ENCODE data around the gene PPARA. TPM values are rescaled to one million over a fixed set of nuclear protein-coding genes. Genes with fewer than 3 reads are reported as not detected.
A peak's percentile ranks its signal among the peaks of the same experiment; 100 is the strongest.

Gene PPARA
- total RNA-seq, 1 experiment from 2014 or later, result 10.7 TPM

- ATAC-seq, result no peak
- CTCF ChIA-PET, result no interaction called here
Measured at GRCh38 chr22:46272196-46272595, 121.9 kb downstream of the PPARA start.

DNA sequence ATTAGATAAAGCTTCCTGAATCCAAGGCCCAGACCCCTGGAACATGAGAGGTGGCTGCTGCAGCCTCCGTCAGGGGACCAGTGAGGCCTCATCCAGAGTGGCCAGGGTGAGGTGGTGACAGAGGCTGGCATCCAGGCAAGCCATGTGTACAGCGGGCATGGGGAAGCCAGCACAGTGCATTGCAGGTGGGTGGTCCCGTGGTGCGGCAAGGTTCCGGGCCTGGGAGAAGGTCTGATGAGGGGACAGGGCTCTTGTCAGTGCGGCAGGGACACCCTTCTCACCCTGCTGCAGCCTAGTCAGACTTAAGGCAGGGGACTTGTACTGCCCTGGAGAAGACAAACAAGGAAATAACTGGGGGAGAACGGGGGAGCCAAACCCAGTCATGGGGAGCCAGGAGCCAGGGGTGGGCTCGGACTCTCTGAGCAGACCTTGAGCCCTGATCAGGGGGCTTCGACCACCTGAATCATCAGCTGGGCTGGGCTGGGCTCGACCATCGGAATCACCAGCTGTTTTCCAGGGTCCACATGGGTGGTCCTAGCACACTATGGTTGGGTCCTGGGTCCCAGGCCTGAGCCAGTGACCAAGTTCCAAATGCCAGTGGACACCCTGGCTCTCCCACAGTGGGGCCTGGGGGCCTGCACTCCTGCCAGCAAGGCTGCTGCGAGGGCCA, 122.6 kb downstream of the PPARA start:
- CTCF ChIA-PET, result no interaction called here
- TF ChIP-seq CTCF (IDR thresholded peaks at IDR 0.05) (no peak), POLR2AphosphoS5 (IDR thresholded peaks at IDR 0.05; ENCODE audit: low read depth, low read length) (no peak), TCF7L2 (IDR thresholded peaks at IDR 0.05; ENCODE audit: low read depth, low read length) (no peak), SIN3A (IDR thresholded peaks at IDR 0.05; ENCODE audit: borderline replicate concordance, insufficient read depth, low read depth, low read length) (no peak)
- TF ChIP-seq, protein P1, sequence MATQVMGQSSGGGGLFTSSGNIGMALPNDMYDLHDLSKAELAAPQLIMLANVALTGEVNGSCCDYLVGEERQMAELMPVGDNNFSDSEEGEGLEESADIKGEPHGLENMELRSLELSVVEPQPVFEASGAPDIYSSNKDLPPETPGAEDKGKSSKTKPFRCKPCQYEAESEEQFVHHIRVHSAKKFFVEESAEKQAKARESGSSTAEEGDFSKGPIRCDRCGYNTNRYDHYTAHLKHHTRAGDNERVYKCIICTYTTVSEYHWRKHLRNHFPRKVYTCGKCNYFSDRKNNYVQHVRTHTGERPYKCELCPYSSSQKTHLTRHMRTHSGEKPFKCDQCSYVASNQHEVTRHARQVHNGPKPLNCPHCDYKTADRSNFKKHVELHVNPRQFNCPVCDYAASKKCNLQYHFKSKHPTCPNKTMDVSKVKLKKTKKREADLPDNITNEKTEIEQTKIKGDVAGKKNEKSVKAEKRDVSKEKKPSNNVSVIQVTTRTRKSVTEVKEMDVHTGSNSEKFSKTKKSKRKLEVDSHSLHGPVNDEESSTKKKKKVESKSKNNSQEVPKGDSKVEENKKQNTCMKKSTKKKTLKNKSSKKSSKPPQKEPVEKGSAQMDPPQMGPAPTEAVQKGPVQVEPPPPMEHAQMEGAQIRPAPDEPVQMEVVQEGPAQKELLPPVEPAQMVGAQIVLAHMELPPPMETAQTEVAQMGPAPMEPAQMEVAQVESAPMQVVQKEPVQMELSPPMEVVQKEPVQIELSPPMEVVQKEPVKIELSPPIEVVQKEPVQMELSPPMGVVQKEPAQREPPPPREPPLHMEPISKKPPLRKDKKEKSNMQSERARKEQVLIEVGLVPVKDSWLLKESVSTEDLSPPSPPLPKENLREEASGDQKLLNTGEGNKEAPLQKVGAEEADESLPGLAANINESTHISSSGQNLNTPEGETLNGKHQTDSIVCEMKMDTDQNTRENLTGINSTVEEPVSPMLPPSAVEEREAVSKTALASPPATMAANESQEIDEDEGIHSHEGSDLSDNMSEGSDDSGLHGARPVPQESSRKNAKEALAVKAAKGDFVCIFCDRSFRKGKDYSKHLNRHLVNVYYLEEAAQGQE (IDR thresholded peaks at IDR 0.05; ENCODE audit: insufficient read depth in 1 of 2, low read depth in 2 of 2, low read length in 1 of 2), result no peak
- POLR2A ChIA-PET, result no interaction called here
- Histone ChIP-seq H3K36me3 (ENCODE audit: control insufficient read depth, insufficient read depth, low read length) (no peaks in the 10 kb centered on the region), H3K27ac (ENCODE audit: low read length) (no peak overlapping the region), H3K27me3 (ENCODE audit: control insufficient read depth, insufficient read depth, low read length) (no peaks in the 10 kb centered on the region), H3K9me3 (ENCODE audit: control insufficient read depth, insufficient read depth, low read depth, low read length) (no peaks in the 10 kb centered on the region), H3K4me3 (ENCODE audit: low read depth in 2 of 2, low read length in 2 of 2) (no peak overlapping the region), H3K4me1 (ENCODE audit: control insufficient read depth, insufficient read depth, low read length) (peaks cover 7% of the 10 kb centered on the region)
- intact Hi-C loops (cut with micrococcal nuclease; ENCODE audit: unreplicated experiment) (no loop called here), in situ Hi-C loops (cut with HindIII; ENCODE audit: low pct_unique_long_range_greater_than_20kb, low sequenced_read_pairs) (no loop called here)
- BruUV-seq (replicated peaks), result no TSS peak
- no peak for ATAC-seq
- no peak for DNase-seq (ENCODE audit: low read depth, low spot score)

More at GRCh38 chr22:46272196-46272595, 121.9 kb downstream of the PPARA start:
- H3K4me1 ChIP-seq (ENCODE audit: control insufficient read depth, insufficient read depth, low read length), result peaks cover 7% of the 10 kb centered on the region
- H3K36me3 ChIP-seq (ENCODE audit: control insufficient read depth, insufficient read depth, low read length), result no peaks in the 10 kb centered on the region
- H3K27me3 ChIP-seq (ENCODE audit: control insufficient read depth, insufficient read depth, low read length), result no peaks in the 10 kb centered on the region
- no peak overlapping the region for H3K27ac ChIP-seq (ENCODE audit: low read length)
- TF ChIP-seq POLR2AphosphoS5 (IDR thresholded peaks at IDR 0.05; ENCODE audit: low read depth, low read length) (no peak), CTCF (IDR thresholded peaks at IDR 0.05) (no peak), SIN3A (IDR thresholded peaks at IDR 0.05; ENCODE audit: borderline replicate concordance, insufficient read depth, low read depth, low read length) (no peak)
- intact Hi-C loops (cut with micrococcal nuclease; ENCODE audit: unreplicated experiment) (no loop called here), in situ Hi-C loops (cut with HindIII; ENCODE audit: low pct_unique_long_range_greater_than_20kb, low sequenced_read_pairs) (no loop called here)
- DNase-seq (ENCODE audit: low read depth, low spot score), result no peak
- H3K4me3 ChIP-seq (ENCODE audit: low read depth in 2 of 2, low read length in 2 of 2), result no peak overlapping the region
- BruUV-seq (replicated peaks), result TSS peak; percentile 18
- no peaks in the 10 kb centered on the region for H3K9me3 ChIP-seq (ENCODE audit: control insufficient read depth, insufficient read depth, low read depth, low read length)
- POLR2A ChIA-PET, result no interaction called here

All from Panc1 (cell line).